ENCODE results near the gene ANK2.

The ANK2 gene

GRCh38 chr4:113385281-113385899 is 335.9 kb downstream of the ANK2 start:
- no peak for DNase-seq (ENCODE audit: low read depth)
- H3K4me3 ChIP-seq (ENCODE audit: low read length) = no peak overlapping the region
- TF ChIP-seq CTCF (conservative IDR thresholded peaks at IDR 0.05; ENCODE audit: low read length) = no peak

- DNase-seq (ENCODE audit: low read depth) = no peak
- no peak for TF ChIP-seq CTCF (conservative IDR thresholded peaks at IDR 0.05; ENCODE audit: low read length)
- no peak overlapping the region for H3K4me3 ChIP-seq (ENCODE audit: low read length)
These were observed 339.7 kb downstream of the ANK2 start for GRCh38 chr4:113389160-113389559.

- no peak for TF ChIP-seq CTCF (conservative IDR thresholded peaks at IDR 0.05; ENCODE audit: low read length)
These were observed 341.4 kb downstream of the ANK2 start for GRCh38 chr4:113390850-113391249.

GRCh38 chr4:113394108-113394729 is 344.8 kb downstream of the ANK2 start:
- no peak for TF ChIP-seq CTCF (conservative IDR thresholded peaks at IDR 0.05; ENCODE audit: low read length)
- no peak overlapping the region for H3K4me3 ChIP-seq (ENCODE audit: low read length)
- DNase-seq (ENCODE audit: low read depth) = no peak

More at GRCh38 chr4:113390850-113391249, 341.4 kb downstream of the ANK2 start:
- no peak overlapping the region for H3K4me3 ChIP-seq (ENCODE audit: low read length)
- no peak for DNase-seq (ENCODE audit: low read depth)

- peak; percentile 81 for DNase-seq (ENCODE audit: low read depth)
- no peak overlapping the region for H3K4me3 ChIP-seq (ENCODE audit: low read length)
- peak; percentile 79 for TF ChIP-seq CTCF (conservative IDR thresholded peaks at IDR 0.05; ENCODE audit: low read length)
These were observed 345.5 kb downstream of the ANK2 start for GRCh38 chr4:113394730-113395530.

GRCh38 chr4:113397114-113397701 is 347.8 kb downstream of the ANK2 start:
- H3K4me3 ChIP-seq (ENCODE audit: low read length) = no peak overlapping the region
- TF ChIP-seq CTCF (conservative IDR thresholded peaks at IDR 0.05; ENCODE audit: low read length) = no peak
- peak; percentile 92 for DNase-seq (ENCODE audit: low read depth)

Data from AG10803 (cell line).